ENCODE results near the gene CNIH3.
"Not testable (repeated sequence)": the region's sequence is repeated elsewhere in the genome, so short reads cannot be mapped to it uniquely, and the experiment has no call there.

The CNIH3 gene

DNA sequence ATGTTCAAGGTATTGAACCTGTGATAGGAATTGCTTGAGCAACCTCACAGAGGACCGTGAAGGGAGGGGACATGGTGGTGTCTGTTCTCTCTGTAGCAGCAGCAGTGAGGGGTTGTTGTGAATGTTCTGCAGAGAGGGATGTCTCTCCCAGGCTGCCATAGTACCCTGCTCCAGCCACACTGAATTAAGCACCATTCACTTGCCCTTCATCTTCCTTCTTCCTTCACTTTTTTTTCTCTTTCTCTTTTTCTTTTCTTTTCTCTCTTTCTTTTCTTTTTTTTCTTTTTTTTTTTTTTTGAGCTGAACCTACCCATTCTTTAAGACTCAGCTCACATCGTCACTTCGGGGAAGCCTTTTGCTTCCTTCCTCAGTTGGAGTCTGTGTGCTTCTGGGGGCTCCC is 89.5 kb downstream of the CNIH3 start:
- DNase-seq (ENCODE audit: extremely low read depth, low read depth): no peak
- no peak for TF ChIP-seq CTCF (IDR thresholded peaks at IDR 0.05; ENCODE audit: low read depth, low read length)

- TF ChIP-seq CTCF (IDR thresholded peaks at IDR 0.05; ENCODE audit: low read depth, low read length): no peak
- DNase-seq (ENCODE audit: extremely low read depth, low read depth): no peak
Measured at GRCh38 chr1:224707843-224708725, 92.0 kb downstream of the CNIH3 start.

DNA sequence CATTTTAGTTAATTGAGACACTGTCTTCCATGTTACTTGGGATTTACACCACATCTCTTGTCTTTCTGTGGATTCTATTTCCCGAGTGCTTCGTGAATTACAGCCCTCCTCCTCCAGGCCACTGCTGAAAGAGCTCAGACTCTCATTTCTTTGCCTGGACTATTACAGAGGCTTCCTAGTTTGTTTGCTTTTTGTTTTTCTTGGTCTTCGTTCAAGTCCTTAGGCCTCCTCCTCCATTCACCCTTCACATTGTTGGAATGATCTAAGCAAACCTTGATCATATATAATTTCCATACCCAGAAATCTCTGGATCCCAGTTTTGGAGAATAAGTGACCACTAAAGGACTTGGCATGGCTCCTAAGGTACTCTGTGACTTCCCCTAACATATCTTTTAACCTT is 94.1 kb downstream of the CNIH3 start:
- no peak for TF ChIP-seq CTCF (IDR thresholded peaks at IDR 0.05; ENCODE audit: low read depth, low read length)
- DNase-seq (ENCODE audit: extremely low read depth, low read depth): no peak

DNA sequence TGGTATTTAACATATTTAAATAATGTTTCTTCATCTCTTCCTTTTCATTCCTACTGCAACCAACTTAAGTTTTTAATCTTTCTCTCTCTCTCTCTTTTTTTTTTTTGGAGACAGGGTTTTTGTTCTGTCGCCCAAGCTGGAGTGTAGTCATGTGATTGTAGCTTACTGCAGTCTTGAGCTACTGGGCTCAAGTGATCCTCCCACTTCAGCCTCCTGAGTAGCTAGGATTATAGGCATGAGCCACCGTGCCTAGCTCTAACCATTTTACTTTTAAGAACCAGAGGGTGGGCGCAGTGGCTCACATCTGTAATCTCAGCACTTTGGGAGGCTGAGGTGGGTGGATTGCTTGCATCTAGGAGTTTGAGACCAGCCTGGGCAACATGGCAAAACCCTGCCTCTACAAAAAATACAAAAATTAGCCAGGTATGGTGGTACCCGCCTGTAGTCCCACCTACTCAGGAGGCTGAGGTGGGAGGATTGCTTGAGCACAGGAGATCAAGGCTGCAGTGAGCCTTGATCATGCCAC is 95.2 kb downstream of the CNIH3 start:
- DNase-seq (ENCODE audit: extremely low read depth, low read depth): not testable (repeated sequence)

DNA sequence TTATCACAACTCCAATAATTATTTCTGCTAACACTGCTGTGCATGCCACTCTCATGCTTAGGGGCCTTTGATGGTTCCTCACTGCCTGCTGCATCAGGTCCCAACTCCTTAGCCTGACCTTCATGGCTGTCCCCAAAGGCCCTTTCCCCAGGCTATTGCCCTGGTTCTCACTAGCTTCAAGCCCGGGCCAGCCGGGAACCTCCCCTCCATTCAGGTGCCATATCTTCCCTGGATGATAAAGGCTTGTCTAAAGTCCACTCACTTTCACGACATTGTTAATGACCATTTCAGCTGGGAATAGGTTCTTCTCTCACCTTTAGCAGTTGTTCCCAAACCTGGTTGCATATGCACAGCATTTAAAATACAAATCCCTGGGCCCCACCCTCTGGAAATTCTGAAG is 95.8 kb downstream of the CNIH3 start:
- no peak for TF ChIP-seq CTCF (IDR thresholded peaks at IDR 0.05; ENCODE audit: low read depth, low read length)
- no peak for DNase-seq (ENCODE audit: extremely low read depth, low read depth)

GRCh38 chr1:224713228-224713627 is 97.1 kb downstream of the CNIH3 start:
- no peak for DNase-seq (ENCODE audit: extremely low read depth, low read depth)
- no peak for TF ChIP-seq CTCF (IDR thresholded peaks at IDR 0.05; ENCODE audit: low read depth, low read length)

- no peak for TF ChIP-seq CTCF (IDR thresholded peaks at IDR 0.05; ENCODE audit: low read depth, low read length)
- no peak for DNase-seq (ENCODE audit: extremely low read depth, low read depth)
Measured at GRCh38 chr1:224714553-224714952, 98.4 kb downstream of the CNIH3 start.
